GM23338 (cell line): ENCODE results near the gene FMN1. TPM values are rescaled to one million over a fixed set of nuclear protein-coding genes. Genes with fewer than 3 reads are reported as not detected.

Experiments used
- ATAC-seq: fragments of 200-7000 bp; cut with Tn5 transposase; 3 replicates; pipeline ENCODE4 v1.9.1; 2020
- DNase-seq: peaks from one replicate; pipeline ENCODE4 v3.0.0-alpha.2; 2015; ENCODE audit warnings: low spot score
- H2AFZ ChIP-seq: fragments of 200-600 bp; sonication (generic); 2 replicates; pipeline ENCODE4 v1.8.0; 2016; ENCODE audit warnings: antibody characterized with exemption, mild to moderate bottlenecking, moderate library complexity
- H3F3A ChIP-seq: fragments of 200-600 bp; sonication (generic); replicated peaks from 2 replicates; pipeline ENCODE4 v1.8.0; 2017; ENCODE audit warnings: antibody characterized with exemption, mixed run types, low read depth
- H3K27ac ChIP-seq: fragments of 200-600 bp; sonication (generic); 2 replicates; pipeline ENCODE4 v1.6.1; 2016; ENCODE audit warnings: low read depth
- H3K27me3 ChIP-seq: fragments of 200-600 bp; sonication (generic); 2 replicates; pipeline ENCODE4 v1.8.0; 2016; ENCODE audit warnings: mild to moderate bottlenecking, mixed run types, moderate library complexity; ENCODE audit not compliant: insufficient read depth
- H3K36me3 ChIP-seq: fragments of 200-600 bp; sonication (generic); 2 replicates; pipeline ENCODE4 v1.8.0; 2016; ENCODE audit warnings: mild to moderate bottlenecking; ENCODE audit not compliant: insufficient read depth
- H3K4me1 ChIP-seq: fragments of 200-600 bp; sonication (generic); 2 replicates; pipeline ENCODE4 v1.8.0; 2016; ENCODE audit warnings: mild to moderate bottlenecking, moderate library complexity; ENCODE audit not compliant: insufficient read depth
- H3K4me2 ChIP-seq: fragments of 200-600 bp; sonication (generic); 2 replicates; pipeline ENCODE4 v1.7.1; 2017; ENCODE audit warnings: mixed run types
- H3K4me3 ChIP-seq: fragments of 200-600 bp; sonication (generic); 2 replicates; pipeline ENCODE4 v1.6.1; 2016; ENCODE audit warnings: mixed run types
- H3K79me2 ChIP-seq: fragments of 200-600 bp; sonication (generic); replicated peaks from 2 replicates; pipeline ENCODE4 v1.8.0; 2017; ENCODE audit warnings: mild to moderate bottlenecking; ENCODE audit not compliant: insufficient read depth
- H3K9me2 ChIP-seq: fragments of 200-600 bp; sonication (generic); 2 replicates; pipeline ENCODE4 v1.8.0; 2017; ENCODE audit not compliant: insufficient read depth
- H4K20me1 ChIP-seq: fragments of 200-600 bp; sonication (generic); replicated peaks from 2 replicates; pipeline ENCODE4 v1.8.0; 2017; ENCODE audit warnings: mild to moderate bottlenecking; ENCODE audit not compliant: insufficient read depth
- H3K27ac Mint-ChIP-seq: 2 replicates; pipeline ENCODE4 v1.8.0; 2020; ENCODE audit warnings: inconsistent platforms, mild to moderate bottlenecking, moderate library complexity, mixed read lengths
- H3K27me3 Mint-ChIP-seq: 3 replicates; pipeline ENCODE4 v1.8.0; 2022; ENCODE audit warnings: low read depth, mild to moderate bottlenecking, moderate library complexity, mixed read lengths, inconsistent platforms; ENCODE audit not compliant: insufficient read depth, poor library complexity
- H3K36me3 Mint-ChIP-seq: 3 replicates; pipeline ENCODE4 v1.8.0; 2021; ENCODE audit warnings: low read depth, mild to moderate bottlenecking, inconsistent platforms, moderate library complexity, mixed read lengths
- H3K4me1 Mint-ChIP-seq: 3 replicates; pipeline ENCODE4 v1.8.0; 2020; ENCODE audit warnings: mild to moderate bottlenecking, inconsistent platforms, mixed read lengths
- H3K4me3 Mint-ChIP-seq: 3 replicates; pipeline ENCODE4 v1.8.0; 2021; ENCODE audit warnings: moderate library complexity, mild to moderate bottlenecking, inconsistent platforms, mixed read lengths
- H3K9me3 Mint-ChIP-seq: 3 replicates; pipeline ENCODE4 v1.8.0; 2020; ENCODE audit warnings: moderate library complexity, mild to moderate bottlenecking, inconsistent platforms, mixed read lengths
- CREB1 ChIP-seq: fragments of 250-450 bp; sonication (Bioruptor Pico); IDR thresholded peaks from 2 replicates; pipeline ENCODE4 v1.5.0; 2020; ENCODE audit warnings: low read depth, mild to moderate bottlenecking, moderate library complexity
- NANOG ChIP-seq: IDR thresholded peaks from 2 replicates; pipeline ENCODE4 v1.6.1; 2016; ENCODE audit warnings: antibody characterized with exemption, borderline replicate concordance
- POLR2AphosphoS5 ChIP-seq: IDR thresholded peaks from 2 replicates; pipeline ENCODE4 v1.6.1; 2016; ENCODE audit warnings: antibody characterized with exemption, low read depth
- ZNF114 ChIP-seq: fragments of 250-450 bp; sonication (Bioruptor Pico); IDR thresholded peaks from 2 replicates; pipeline ENCODE4 v1.5.0; 2020; ENCODE audit warnings: mild to moderate bottlenecking, moderate library complexity
- polyA plus RNA-seq: library from polyadenylated mRNA; unstranded; fragments of >200 nt; fragmentation: Nextera tagmentation; extraction: Ambion mirVana; gene quantifications from 2 replicates; pipeline ENCODE4 v1.2.1, GENCODE V29; 2016
- total RNA-seq: library from RNA; depleted of rRNA; stranded (reverse); fragments of >200 nt; shearing (Covaris generic); gene quantifications from 2 replicates; pipeline ENCODE4 v1.2.3, GENCODE V29; 2014
- TF ChIP-seq, protein P1 (sequence below): IDR thresholded peaks from one replicate; pipeline ENCODE4 v1.6.1; 2018; ENCODE audit warnings: antibody characterized with exemption; ENCODE audit not compliant: unreplicated experiment
- TF ChIP-seq, protein P2 (sequence below), 2 experiments: fragments of 200-600 bp in 1 of 2; sonication (generic) in 1 of 2; conservative IDR thresholded peaks; 2 replicates each; pipeline versions ENCODE4 v1.5.1 to v1.6.1; 2016 to 2017; ENCODE audit warnings: antibody characterized with exemption in 2 of 2, low read depth in 2 of 2, mild to moderate bottlenecking in 2 of 2, moderate library complexity in 1 of 2
- TF ChIP-seq, protein P3 (sequence below): IDR thresholded peaks from 2 replicates; pipeline ENCODE4 v1.6.1; 2016; ENCODE audit warnings: antibody characterized with exemption

Gene FMN1
- total and polyA plus RNA-seq, 2 experiments from 2014 or later: 1.2 to 1.6 TPM

DNA sequence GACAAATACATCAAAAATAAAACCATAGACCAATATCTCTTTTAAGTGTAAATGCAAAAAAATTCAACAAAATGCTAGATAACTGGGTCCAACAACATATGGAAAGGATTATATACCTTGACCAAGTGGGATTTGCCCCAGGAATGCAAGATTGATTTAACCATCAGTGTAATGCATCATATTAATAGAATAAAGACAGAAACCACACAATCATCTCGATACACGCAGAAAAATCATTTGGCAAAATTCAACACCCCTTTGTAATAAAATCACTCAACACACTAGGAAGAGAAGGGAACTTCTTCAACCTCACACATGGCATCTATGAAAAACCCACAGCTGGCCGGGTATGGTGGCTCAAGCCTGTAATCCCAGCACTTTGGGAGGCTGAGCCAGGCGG is 457.2 kb downstream of the FMN1 start (continued):
- TF ChIP-seq, protein P1, sequence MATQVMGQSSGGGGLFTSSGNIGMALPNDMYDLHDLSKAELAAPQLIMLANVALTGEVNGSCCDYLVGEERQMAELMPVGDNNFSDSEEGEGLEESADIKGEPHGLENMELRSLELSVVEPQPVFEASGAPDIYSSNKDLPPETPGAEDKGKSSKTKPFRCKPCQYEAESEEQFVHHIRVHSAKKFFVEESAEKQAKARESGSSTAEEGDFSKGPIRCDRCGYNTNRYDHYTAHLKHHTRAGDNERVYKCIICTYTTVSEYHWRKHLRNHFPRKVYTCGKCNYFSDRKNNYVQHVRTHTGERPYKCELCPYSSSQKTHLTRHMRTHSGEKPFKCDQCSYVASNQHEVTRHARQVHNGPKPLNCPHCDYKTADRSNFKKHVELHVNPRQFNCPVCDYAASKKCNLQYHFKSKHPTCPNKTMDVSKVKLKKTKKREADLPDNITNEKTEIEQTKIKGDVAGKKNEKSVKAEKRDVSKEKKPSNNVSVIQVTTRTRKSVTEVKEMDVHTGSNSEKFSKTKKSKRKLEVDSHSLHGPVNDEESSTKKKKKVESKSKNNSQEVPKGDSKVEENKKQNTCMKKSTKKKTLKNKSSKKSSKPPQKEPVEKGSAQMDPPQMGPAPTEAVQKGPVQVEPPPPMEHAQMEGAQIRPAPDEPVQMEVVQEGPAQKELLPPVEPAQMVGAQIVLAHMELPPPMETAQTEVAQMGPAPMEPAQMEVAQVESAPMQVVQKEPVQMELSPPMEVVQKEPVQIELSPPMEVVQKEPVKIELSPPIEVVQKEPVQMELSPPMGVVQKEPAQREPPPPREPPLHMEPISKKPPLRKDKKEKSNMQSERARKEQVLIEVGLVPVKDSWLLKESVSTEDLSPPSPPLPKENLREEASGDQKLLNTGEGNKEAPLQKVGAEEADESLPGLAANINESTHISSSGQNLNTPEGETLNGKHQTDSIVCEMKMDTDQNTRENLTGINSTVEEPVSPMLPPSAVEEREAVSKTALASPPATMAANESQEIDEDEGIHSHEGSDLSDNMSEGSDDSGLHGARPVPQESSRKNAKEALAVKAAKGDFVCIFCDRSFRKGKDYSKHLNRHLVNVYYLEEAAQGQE: no peak
- TF ChIP-seq, protein P2, sequence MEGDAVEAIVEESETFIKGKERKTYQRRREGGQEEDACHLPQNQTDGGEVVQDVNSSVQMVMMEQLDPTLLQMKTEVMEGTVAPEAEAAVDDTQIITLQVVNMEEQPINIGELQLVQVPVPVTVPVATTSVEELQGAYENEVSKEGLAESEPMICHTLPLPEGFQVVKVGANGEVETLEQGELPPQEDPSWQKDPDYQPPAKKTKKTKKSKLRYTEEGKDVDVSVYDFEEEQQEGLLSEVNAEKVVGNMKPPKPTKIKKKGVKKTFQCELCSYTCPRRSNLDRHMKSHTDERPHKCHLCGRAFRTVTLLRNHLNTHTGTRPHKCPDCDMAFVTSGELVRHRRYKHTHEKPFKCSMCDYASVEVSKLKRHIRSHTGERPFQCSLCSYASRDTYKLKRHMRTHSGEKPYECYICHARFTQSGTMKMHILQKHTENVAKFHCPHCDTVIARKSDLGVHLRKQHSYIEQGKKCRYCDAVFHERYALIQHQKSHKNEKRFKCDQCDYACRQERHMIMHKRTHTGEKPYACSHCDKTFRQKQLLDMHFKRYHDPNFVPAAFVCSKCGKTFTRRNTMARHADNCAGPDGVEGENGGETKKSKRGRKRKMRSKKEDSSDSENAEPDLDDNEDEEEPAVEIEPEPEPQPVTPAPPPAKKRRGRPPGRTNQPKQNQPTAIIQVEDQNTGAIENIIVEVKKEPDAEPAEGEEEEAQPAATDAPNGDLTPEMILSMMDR (conservative IDR thresholded peaks at IDR 0.05; ENCODE audit: low read depth in 2 of 2): no peak
- TF ChIP-seq, protein P3, sequence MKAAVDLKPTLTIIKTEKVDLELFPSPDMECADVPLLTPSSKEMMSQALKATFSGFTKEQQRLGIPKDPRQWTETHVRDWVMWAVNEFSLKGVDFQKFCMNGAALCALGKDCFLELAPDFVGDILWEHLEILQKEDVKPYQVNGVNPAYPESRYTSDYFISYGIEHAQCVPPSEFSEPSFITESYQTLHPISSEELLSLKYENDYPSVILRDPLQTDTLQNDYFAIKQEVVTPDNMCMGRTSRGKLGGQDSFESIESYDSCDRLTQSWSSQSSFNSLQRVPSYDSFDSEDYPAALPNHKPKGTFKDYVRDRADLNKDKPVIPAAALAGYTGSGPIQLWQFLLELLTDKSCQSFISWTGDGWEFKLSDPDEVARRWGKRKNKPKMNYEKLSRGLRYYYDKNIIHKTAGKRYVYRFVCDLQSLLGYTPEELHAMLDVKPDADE: no peak

DNA sequence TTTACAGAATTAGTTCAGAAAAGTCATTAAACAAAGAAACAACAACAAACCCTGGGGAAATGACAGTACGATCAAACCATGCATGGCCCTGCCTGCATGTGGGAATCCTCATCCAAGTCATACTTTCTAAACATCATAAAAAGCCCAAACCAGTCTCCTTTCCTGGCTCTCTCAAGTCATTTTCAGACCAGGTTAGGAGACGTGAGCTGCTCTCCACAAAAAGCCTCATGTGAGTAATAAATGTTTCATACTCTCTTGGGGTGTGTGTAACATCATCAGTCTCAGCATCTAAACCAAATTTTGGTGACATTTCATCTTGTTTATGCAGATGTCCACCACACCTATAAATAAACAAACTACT is 457.8 kb downstream of the FMN1 start:
- Mint-ChIP-seq H3K4me3 (no peak overlapping the region), H3K36me3 (peaks cover 3% of the 10 kb centered on the region; the same call in 1 of the 3 replicates), H3K27ac (no peak overlapping the region), H3K27me3 (no peaks in the 10 kb centered on the region), H3K4me1 (peaks cover 4% of the 10 kb centered on the region; the same call in 1 of the 3 replicates), H3K9me3 (peaks cover 2% of the 10 kb centered on the region; the same call in 1 of the 3 replicates)
- Histone ChIP-seq H3K4me3 (no peak overlapping the region), H3K79me2 (no peaks in the 10 kb centered on the region), H3K27me3 (no peaks in the 10 kb centered on the region), H3K4me1 (no peaks in the 10 kb centered on the region), H3K27ac (no peak overlapping the region), H3K9me2 (no peaks in the 10 kb centered on the region), H3F3A (no peaks in the 10 kb centered on the region), H3K4me2 (no peak overlapping the region), H2AFZ (no peak overlapping the region), H3K36me3 (no peaks in the 10 kb centered on the region), H4K20me1 (no peaks in the 10 kb centered on the region)
- ATAC-seq: no peak
- no peak for DNase-seq
- TF ChIP-seq POLR2AphosphoS5 (no peak), NANOG (no peak), ZNF114 (CRISPR knock-in tag) (no peak), CREB1 (CRISPR knock-in tag) (no peak)
- TF ChIP-seq, protein P2 (conservative IDR thresholded peaks at IDR 0.05; ENCODE audit: low read depth in 2 of 2): no peak
